Measurements from ENCODE around the gene KDM4C. TPM values are rescaled to one million over a fixed set of nuclear protein-coding genes. Genes with fewer than 3 reads are reported as not detected.
"Not testable (repeated sequence)": the region's sequence is repeated elsewhere in the genome, so short reads cannot be mapped to it uniquely, and the experiment has no call there.

The KDM4C gene
- total RNA-seq, 1 donor from 2014 or later: 14.2 TPM

GRCh38 chr9:6759185-6759977, 1.6 kb downstream of the KDM4C start:
- intact Hi-C loops (cut with micrococcal nuclease): loop anchor here (10.0 kb wide), 1 partner anchor 75 kb away; no protein-coding TSS in a partner anchor
- ATAC-seq (no peak), DNase-seq (no peak)

GRCh38 chr9:6761306-6761705, 3.5 kb downstream of the KDM4C start:
- intact Hi-C loops (cut with micrococcal nuclease): no loop called here
- ATAC-seq: no peak
- DNase-seq: no peak

- ATAC-seq: no peak
- intact Hi-C loops (cut with micrococcal nuclease): no loop called here
Observed at GRCh38 chr9:6763244-6763643, 5.5 kb downstream of the KDM4C start.

GRCh38 chr9:6764011-6764410, 6.2 kb downstream of the KDM4C start:
- ATAC-seq (no peak), DNase-seq (no peak)
- intact Hi-C loops (cut with micrococcal nuclease): no loop called here

More at GRCh38 chr9:6763244-6763643, 5.5 kb downstream of the KDM4C start:
- DNase-seq: no peak

- DNase-seq (no peak), ATAC-seq (no peak)
- intact Hi-C loops (cut with micrococcal nuclease): no loop called here
Observed at GRCh38 chr9:6764523-6764922, 6.8 kb downstream of the KDM4C start.

- intact Hi-C loops (cut with micrococcal nuclease): no loop called here
- DNase-seq: no peak
- no peak for ATAC-seq
Observed at GRCh38 chr9:6764950-6765349, 7.2 kb downstream of the KDM4C start.

- intact Hi-C loops (cut with micrococcal nuclease): no loop called here
- no peak for DNase-seq
- no peak for ATAC-seq
Observed at GRCh38 chr9:6765396-6765795, 7.6 kb downstream of the KDM4C start.

- intact Hi-C loops (cut with micrococcal nuclease): no loop called here
- ATAC-seq (no peak), DNase-seq (no peak)
Observed at GRCh38 chr9:6766606-6767005, 8.8 kb downstream of the KDM4C start.

- DNase-seq; ATAC-seq; intact Hi-C loops (cut with micrococcal nuclease): not testable (repeated sequence)
Observed at GRCh38 chr9:6768587-6768986, 10.8 kb downstream of the KDM4C start.

- no peak for ATAC-seq
- DNase-seq: no peak
- intact Hi-C loops (cut with micrococcal nuclease): no loop called here
Observed at GRCh38 chr9:6771722-6772121, 13.9 kb downstream of the KDM4C start.

GRCh38 chr9:6777213-6777902, 19.6 kb downstream of the KDM4C start:
- DNase-seq: no peak
- intact Hi-C loops (cut with micrococcal nuclease): no loop called here

GRCh38 chr9:6779417-6780241, 21.9 kb downstream of the KDM4C start:
- DNase-seq (no peak), ATAC-seq (peak; percentile 81)
- intact Hi-C loops (cut with micrococcal nuclease): no loop called here

More at GRCh38 chr9:6777213-6777902, 19.6 kb downstream of the KDM4C start:
- ATAC-seq: no peak

- intact Hi-C loops (cut with micrococcal nuclease): no loop called here
- ATAC-seq: no peak
- no peak for DNase-seq
Observed at GRCh38 chr9:6780690-6781089, 22.9 kb downstream of the KDM4C start.

GRCh38 chr9:6781476-6781875, 23.7 kb downstream of the KDM4C start:
- intact Hi-C loops (cut with micrococcal nuclease): no loop called here
- ATAC-seq (no peak), DNase-seq (no peak)

- intact Hi-C loops (cut with micrococcal nuclease): no loop called here
- ATAC-seq: no peak
- no peak for DNase-seq
Observed at GRCh38 chr9:6782345-6782744, 24.6 kb downstream of the KDM4C start.

- ATAC-seq: no peak
- DNase-seq: no peak
- intact Hi-C loops (cut with micrococcal nuclease): no loop called here
Observed at GRCh38 chr9:6782981-6783380, 25.2 kb downstream of the KDM4C start.

- intact Hi-C loops (cut with micrococcal nuclease): no loop called here
- no peak for ATAC-seq
Observed at GRCh38 chr9:6783753-6784152, 26.0 kb downstream of the KDM4C start.

GRCh38 chr9:6785682-6786081, 27.9 kb downstream of the KDM4C start:
- no peak for ATAC-seq
- intact Hi-C loops (cut with micrococcal nuclease): no loop called here
- no peak for DNase-seq

More at GRCh38 chr9:6783753-6784152, 26.0 kb downstream of the KDM4C start:
- DNase-seq: no peak

- ATAC-seq (no peak), DNase-seq (no peak)
- intact Hi-C loops (cut with micrococcal nuclease): no loop called here
Observed at GRCh38 chr9:6787793-6788161, 30.0 kb downstream of the KDM4C start.

Measured in left ventricle myocardium superior (tissue), 1 donor.